HUES64 (cell line): ENCODE measurements around the gene FLAD1.

Source experiments
- H3K27ac ChIP-seq: 2 replicates; pipeline ENCODE4 v1.7.0; 2013; ENCODE audit warnings: low read depth, low read length, inconsistent platforms
- H3K27me3 ChIP-seq: 2 replicates; pipeline ENCODE4 v1.6.1; 2013; ENCODE audit warnings: mild to moderate bottlenecking, low read length; ENCODE audit not compliant: insufficient read depth
- H3K36me3 ChIP-seq: 2 replicates; pipeline ENCODE4 v1.6.1; 2013; ENCODE audit warnings: mild to moderate bottlenecking, low read length; ENCODE audit not compliant: insufficient read depth
- H3K4me1 ChIP-seq: 2 replicates; pipeline ENCODE4 v1.6.1; 2013; ENCODE audit warnings: mild to moderate bottlenecking, low read length, moderate library complexity; ENCODE audit not compliant: insufficient read depth
- H3K4me3 ChIP-seq: 2 replicates; pipeline ENCODE4 v1.5.1; 2013; ENCODE audit warnings: mild to moderate bottlenecking, low read length, moderate library complexity
- H3K9ac ChIP-seq: 2 replicates; pipeline ENCODE4 v1.6.1; 2013; ENCODE audit warnings: mild to moderate bottlenecking, low read depth, low read length
- H3K9me3 ChIP-seq: 2 replicates; pipeline ENCODE4 v1.6.1; 2013; ENCODE audit warnings: low read depth, low read length; ENCODE audit not compliant: insufficient read depth
- WGBS: fragments of 150-250, 120-280 bp; methylation state at CpG from one replicate; pipeline ENCODE4 v1.1.7; 2013; ENCODE audit warnings: missing lambda C conversion rate; 5-methylcytosine and 5-hydroxymethylcytosine counted together

Gene FLAD1

DNA sequence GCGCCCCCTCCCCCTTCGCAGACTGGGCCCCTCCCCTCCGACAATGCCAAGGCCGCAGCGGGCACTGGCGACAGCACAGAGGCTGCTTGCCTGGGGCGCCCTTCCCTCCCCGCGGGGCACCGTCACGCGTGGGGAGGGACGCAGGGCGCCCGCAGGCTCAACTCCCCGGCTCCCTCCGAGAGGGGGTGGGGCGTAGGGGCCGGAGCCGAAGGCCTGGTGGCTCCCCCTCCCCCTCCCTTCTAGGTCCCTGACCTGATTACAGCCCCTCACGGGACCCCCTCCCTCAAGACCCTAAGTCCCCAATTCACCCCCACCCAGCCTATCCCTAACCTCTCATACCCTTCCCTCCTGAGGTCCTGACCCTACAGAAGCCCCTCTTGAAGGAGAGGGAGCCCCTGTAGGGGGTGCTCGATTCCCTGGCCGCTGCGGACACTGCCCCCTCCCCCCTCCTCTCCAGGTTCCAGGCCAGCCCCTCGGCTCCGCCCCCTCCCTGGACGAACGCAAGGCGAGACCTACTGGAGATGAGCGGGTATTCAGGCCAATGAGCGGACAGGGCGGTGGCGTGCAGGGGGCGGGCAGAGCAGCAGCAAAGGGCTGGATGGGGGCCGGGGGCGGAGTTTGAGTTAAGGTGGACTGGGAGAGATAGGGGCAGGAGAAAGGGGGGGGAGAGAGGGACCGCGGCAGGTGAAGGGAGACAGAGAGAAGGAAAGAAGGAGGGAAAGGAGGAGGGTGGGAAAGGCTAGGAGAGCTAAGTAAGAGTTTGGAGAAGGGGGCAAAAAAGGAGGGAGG, 18.7 kb downstream of the FLAD1 start:
- Histone ChIP-seq H3K27me3 (no peaks in the 10 kb centered on the region), H3K27ac (peak overlapping the region; percentile 97; the same call in 1 of the 2 replicates), H3K4me1 (peaks cover 10% of the 10 kb centered on the region), H3K9ac (peak overlapping the region; percentile 84), H3K9me3 (no peaks in the 10 kb centered on the region), H3K36me3 (no peaks in the 10 kb centered on the region), H3K4me3 (peak overlapping the region; percentile 82)
- under 1% methylated on average over 35 of the region's 38 CpGs for whole genome bisulfite sequencing

DNA sequence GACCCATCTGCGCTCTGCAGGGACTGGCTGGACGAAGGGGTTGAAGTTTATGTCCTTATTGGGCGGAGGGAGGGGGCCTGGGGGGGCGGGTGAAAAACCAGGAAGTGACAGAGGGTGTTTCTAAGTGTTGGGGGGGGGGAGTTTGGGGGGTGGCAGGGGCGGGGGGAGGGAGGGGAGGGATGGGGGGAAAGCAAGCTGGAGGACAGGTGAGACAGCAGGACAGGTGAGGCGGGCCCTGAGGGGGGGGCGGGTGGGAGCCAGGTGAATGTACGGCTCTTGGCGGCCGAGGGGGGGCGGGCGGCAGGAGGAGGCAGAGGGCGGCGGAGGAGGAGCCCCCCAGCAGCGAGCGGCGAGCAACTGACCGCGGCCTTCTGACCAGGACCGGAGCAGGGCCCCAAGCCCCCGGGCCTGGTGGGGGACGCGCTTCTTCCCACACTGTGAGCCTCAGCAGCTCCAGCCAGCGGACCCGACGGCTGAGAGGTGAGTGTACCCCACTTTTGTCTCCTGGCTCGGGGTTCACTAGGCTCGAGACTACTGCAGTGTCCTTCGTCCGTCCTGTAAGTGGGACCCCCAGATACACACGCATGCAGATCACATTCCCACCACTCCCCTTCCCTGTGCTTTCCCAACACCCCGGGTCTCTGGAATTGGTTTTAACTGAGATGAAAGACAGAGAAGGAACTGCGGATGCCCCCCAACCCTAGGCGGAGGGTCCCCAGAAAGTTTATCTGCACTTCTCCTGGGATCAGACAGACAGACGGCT, 19.5 kb downstream of the FLAD1 start, which contains the start of gene ZBTB7B:
TSS of gene ZBTB7B (plus strand) at position 339 of the 763 bp plus-strand sequence. CDS start 11,859 bp downstream, outside the sequence.
- Histone ChIP-seq H3K36me3 (no peaks in the 10 kb centered on the region), H3K4me1 (peaks cover 10% of the 10 kb centered on the region), H3K9me3 (no peaks in the 10 kb centered on the region), H3K4me3 (peak within 1 kb of the TSS; percentile 95), H3K27me3 (no peaks in the 10 kb centered on the region), H3K9ac (peak within 1 kb of the TSS; percentile 84), H3K27ac (peak within 1 kb of the TSS; percentile 97; the same call in 1 of the 2 replicates)
- under 1% methylated on average over 30 of the region's 35 CpGs for WGBS

DNA sequence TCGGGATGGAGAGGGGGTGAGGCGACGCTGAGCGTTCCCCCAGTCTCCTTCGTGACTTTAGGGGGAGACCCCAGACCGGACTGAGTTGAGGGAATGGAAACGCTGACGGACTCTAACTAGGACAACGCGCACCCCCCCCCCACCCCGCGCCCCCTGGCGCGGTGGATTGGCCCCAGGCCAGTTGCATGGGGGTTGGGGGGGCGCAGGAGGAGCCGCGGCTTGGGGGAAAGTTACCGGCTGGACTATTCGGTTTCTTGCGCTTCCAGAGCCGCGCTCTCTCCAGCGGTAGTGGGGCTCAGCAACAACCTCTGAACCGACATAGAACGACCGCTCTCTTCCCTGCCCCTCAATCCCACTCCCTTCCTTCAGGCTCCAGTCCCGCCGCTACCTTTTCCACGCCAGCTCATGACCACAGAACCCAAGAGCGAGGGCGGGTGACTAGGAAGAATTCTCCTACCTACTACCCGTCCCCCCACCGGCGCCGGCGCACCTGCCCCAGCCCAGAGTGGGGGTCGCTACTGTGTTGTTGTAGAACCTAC, 20.2 kb downstream of the FLAD1 start:
- Histone ChIP-seq H3K9ac (peak overlapping the region; percentile 73), H3K4me1 (peaks cover 10% of the 10 kb centered on the region), H3K36me3 (no peaks in the 10 kb centered on the region), H3K27me3 (no peaks in the 10 kb centered on the region), H3K9me3 (no peaks in the 10 kb centered on the region), H3K4me3 (peak overlapping the region; percentile 95), H3K27ac (peak overlapping the region; percentile 65; the same call in 1 of the 2 replicates)
- under 1% methylated on average over 37 of the region's 37 CpGs for WGBS

DNA sequence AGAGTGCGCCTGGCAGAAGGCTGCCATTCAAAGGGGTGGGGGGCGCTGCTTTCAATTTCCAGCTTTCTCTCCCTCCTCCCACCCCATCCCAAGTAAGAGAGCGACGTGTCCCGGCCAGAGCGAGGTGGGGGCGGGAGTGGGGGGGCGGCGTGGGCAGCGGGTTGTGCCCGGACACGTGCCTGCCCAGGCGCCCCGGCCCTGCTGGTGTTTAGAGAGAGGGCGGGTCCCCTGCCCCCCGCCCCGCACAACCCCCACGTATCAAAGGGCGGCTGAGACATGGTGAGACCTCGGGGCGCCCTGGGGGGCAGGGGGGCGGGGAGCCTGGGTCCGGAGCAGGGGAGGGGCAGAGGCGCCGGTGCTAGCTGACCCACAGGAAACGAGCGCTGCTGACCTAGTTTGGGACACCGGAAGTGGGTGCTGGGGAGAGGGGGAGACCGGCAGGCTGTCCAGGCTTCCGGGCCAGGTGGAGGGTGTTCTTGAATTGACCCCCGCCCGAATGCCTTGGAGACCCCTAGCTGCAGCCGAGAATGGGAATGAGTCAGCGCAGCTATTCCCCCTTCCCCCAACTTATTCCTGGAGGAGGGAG, 20.7 kb downstream of the FLAD1 start:
- Histone ChIP-seq H3K4me3 (peak overlapping the region; percentile 95), H3K9ac (peak overlapping the region; percentile 73), H3K27ac (peak overlapping the region; percentile 65; the same call in 1 of the 2 replicates), H3K27me3 (no peaks in the 10 kb centered on the region), H3K36me3 (no peaks in the 10 kb centered on the region), H3K4me1 (peaks cover 16% of the 10 kb centered on the region), H3K9me3 (no peaks in the 10 kb centered on the region)
- 1% methylated on average over 22 of the region's 34 CpGs for WGBS

DNA sequence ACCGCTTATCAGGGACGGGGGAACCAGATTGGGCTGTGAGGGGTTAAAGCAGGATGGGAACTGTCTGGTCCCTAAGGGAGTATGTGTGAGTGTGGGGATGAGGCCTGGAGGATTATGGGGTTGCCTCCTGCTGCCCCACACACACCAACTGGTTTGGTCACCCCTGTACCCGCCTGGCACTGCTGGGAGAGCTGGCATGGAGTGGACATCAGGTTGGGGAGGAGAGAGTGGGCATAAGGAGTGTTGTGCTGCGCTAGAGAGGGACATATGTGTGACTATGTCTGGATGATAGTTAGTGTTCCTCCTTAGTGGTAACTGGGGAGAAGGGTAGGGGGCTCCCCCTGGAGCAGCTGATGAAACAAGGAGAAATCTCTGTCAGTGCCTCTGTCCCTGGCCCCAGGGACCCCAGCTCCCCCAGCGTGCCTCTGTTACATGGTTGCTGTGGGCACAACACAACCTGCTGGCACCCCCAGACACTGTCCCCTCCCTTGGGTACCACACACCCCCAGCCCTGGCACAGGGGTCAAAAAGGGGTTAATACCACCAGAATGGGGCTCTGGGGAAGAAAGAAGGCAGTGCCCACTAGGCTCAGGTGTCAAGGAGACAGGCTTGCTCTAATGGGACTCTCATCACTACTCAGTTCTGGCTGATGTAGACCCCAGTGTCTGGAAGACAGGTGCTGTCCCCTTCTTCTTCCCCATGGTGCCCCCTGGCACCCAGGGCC, 21.4 kb downstream of the FLAD1 start:
- H3K4me3 ChIP-seq, result peak overlapping the region; percentile 95
- no peaks in the 10 kb centered on the region for H3K36me3 ChIP-seq
- H3K4me1 ChIP-seq, result peaks cover 18% of the 10 kb centered on the region

DNA sequence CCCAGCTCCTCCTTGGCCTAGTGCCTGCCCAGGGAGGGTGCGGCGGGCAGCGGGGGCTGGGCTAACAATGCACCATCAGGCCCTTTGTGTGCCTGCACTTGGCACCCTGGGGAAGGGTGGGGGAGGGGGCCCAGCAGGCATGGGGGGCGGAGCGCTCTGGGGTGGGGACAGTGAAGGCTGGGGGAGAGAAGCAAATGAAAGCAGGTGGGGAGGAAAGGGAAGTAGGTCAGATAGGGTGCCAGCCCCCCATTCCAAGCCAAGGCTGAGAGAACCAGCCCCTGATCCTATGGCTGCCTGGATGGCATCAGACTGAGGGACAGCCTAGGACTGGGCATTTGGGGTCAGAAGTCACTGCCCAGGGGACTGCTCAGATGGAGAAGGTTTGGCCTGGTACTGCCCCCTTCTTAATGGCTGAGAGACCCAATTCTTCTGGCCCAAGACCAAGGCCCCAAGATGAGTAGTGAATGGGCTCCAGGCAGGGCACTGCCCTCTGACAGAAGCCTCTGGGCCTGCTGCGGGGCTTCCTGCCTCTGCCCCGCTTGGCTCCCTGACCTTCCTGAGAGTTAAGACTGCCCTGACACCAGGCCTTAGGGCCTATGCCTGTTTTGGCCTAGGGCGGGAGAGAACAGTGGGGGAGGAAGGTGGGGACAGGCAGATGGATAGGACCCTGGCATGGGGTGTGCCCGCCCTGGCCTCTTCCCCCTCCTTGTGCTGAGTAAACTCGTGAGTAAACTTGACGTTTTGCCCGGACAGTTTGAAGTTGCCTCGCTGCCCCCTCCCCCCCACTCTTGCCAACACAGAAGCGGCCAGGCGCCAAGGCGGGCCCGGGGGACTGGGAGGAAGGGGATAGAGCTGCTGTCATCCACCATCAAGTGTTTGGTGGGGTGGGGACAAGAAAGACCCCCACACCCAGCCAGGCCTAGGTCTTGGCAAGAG, 22.2 kb downstream of the FLAD1 start:
- Histone ChIP-seq H3K9me3 (no peaks in the 10 kb centered on the region), H3K27ac (peak overlapping the region; percentile 65; the same call in 1 of the 2 replicates), H3K36me3 (no peaks in the 10 kb centered on the region), H3K9ac (peak overlapping the region; percentile 33; the same call in 1 of the 2 replicates), H3K4me1 (peaks cover 16% of the 10 kb centered on the region), H3K27me3 (no peaks in the 10 kb centered on the region), H3K4me3 (no peak overlapping the region)
- 73% methylated on average over 12 of the region's 17 CpGs for WGBS

More for the DNA sequence above, 21.4 kb downstream of the FLAD1 start:
- Histone ChIP-seq H3K9ac (peak overlapping the region; percentile 33; the same call in 1 of the 2 replicates), H3K9me3 (no peaks in the 10 kb centered on the region), H3K27me3 (no peaks in the 10 kb centered on the region), H3K27ac (peak overlapping the region; percentile 65; the same call in 1 of the 2 replicates)
- 34% methylated on average over 5 of the region's 5 CpGs for WGBS

DNA sequence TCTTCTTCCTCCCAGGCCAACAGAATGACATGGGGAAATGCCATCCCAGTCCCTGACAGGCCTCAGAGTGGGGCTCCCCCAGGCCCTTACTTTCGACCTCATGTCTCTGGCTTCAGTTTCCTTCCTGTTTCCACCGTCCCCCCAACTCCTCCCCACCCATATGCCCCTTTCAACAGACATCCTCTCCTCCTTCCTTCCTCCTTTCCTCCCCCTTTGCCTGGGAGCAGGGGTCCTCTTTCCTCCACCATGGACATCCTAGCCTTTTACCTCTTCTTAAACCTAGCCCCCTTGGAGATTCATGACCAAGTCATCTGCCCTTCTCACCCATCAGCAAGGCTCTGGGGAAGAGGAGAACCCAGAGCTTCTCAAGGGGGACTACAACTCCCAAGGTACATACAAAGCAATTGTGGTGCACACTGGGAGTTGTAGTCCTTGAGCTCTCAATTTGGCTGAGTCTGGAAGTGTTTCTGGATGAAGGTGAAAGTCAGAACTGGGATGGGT, 23.5 kb downstream of the FLAD1 start:
- no peaks in the 10 kb centered on the region for H3K9me3 ChIP-seq
- no peak overlapping the region for H3K4me3 ChIP-seq
- no peak overlapping the region for H3K9ac ChIP-seq
- H3K4me1 ChIP-seq, result peaks cover 16% of the 10 kb centered on the region
- H3K27ac ChIP-seq, result no peak overlapping the region
- 78% methylated on average over 2 of the region's 2 CpGs for WGBS
- H3K36me3 ChIP-seq, result no peaks in the 10 kb centered on the region
- H3K27me3 ChIP-seq, result no peaks in the 10 kb centered on the region

DNA sequence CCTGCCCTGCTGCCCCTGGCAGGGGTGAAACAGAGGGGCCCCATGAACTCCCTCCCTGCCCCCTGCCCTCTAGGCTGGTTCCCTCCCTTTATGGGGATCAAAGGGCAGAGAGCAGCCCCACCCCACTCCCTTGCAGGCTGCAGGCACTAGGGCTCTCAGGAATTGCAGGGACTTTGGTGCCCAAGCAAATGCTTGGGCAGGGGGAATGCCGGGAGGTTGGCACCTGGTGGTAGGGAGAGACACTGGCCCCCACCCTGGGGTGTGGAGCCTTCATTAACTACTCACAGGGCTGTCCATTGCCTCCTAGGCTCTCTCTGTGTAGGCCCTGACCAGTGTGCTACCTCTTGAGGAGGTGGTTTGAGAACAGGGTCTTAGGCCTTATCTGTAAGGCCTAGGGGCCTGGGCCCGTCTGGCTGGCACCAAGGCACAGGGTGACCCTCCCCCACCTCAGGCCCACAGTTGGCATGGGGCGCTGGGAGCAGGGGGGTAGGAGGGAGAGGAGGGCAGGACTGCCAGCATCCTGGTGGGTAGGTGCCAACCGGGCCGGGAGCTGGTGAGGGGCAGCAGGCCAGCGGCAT, 24.2 kb downstream of the FLAD1 start:
- no peaks in the 10 kb centered on the region for H3K27me3 ChIP-seq
- 91% methylated on average over 6 of the region's 6 CpGs for WGBS
- no peaks in the 10 kb centered on the region for H3K36me3 ChIP-seq
- H3K27ac ChIP-seq, result no peak overlapping the region
- H3K9me3 ChIP-seq, result no peaks in the 10 kb centered on the region
- peaks cover 19% of the 10 kb centered on the region for H3K4me1 ChIP-seq
- H3K9ac ChIP-seq, result no peak overlapping the region
- no peak overlapping the region for H3K4me3 ChIP-seq
